Pancreas (tissue), 10 donors: ENCODE measurements around the gene SACM1L. TPM values are rescaled to one million over a fixed set of nuclear protein-coding genes. Genes with fewer than 3 reads are reported as not detected.

Source experiments
- ATAC-seq, 4 donors: fragments of 200-7000 bp; cut with Tn5 transposase; one replicate each; pipeline versions ENCODE4 v1.8.0 to v1.9.1; 2020; ENCODE audit warnings: mild to moderate bottlenecking in 4 of 4, moderate library complexity in 4 of 4
- DNase-seq, 6 donors: peaks; one replicate each; pipeline ENCODE4 v3.0.0-alpha.2; 2020
- FAIRE-seq: peaks from 2 replicates; lab custom pipeline; 2012; peaks lifted over from hg19 to GRCh38; lab: Jason Lieb, UNC
- H3K27ac ChIP-seq, 4 donors: fragments of 200-600 bp; sonication (generic); 1 replicate in 3 of 4; 2 replicates in 1 of 4; pipeline versions ENCODE4 v1.5.0 to v1.8.0; 2020
- H3K27me3 ChIP-seq, 4 donors: fragments of 200-600 bp; one replicate each; pipeline ENCODE4 v1.8.0; 2021
- H3K36me3 ChIP-seq, 3 donors: fragments of 200-600 bp; sonication (generic) in 1 of 3; one replicate each; pipeline versions ENCODE4 v1.5.0 to v1.8.0; 2020 to 2021
- H3K4me1 ChIP-seq, 3 donors: fragments of 200-600 bp; one replicate each; pipeline ENCODE4 v1.8.0; 2021
- H3K4me3 ChIP-seq, 4 donors: fragments of 200-600 bp; sonication (generic) in 2 of 4; one replicate each; pipeline versions ENCODE4 v1.5.0 to v1.8.0; 2020 to 2021
- H3K9me3 ChIP-seq, 4 donors: fragments of 200-600 bp; one replicate each; pipeline ENCODE4 v1.8.0; 2021
- WGBS, 2 donors: extraction: QIAGEN DNeasy Blood & Tissue Kit; methylation state at CpG; one replicate each; pipeline ENCODE4 v1.1.7; 2013; 5-methylcytosine and 5-hydroxymethylcytosine counted together
- intact Hi-C, 3 donors: fragments of 100-400 bp; cut with DNase I; formaldehyde crosslinking; loops; one replicate each; pipeline versions ENCODE4 v1.11.1 to v1.14.2; 2022
- polyA plus RNA-seq, 2 donors: library from polyadenylated mRNA; stranded (reverse); fragments of 200-250 nt; gene quantifications; one replicate each; pipeline ENCODE4 v1.2.3, GENCODE V29; 2013
- total RNA-seq, 6 donors: library from RNA; stranded (reverse); fragmentation: NEBNext Ultra II Directional in 4 of 6; extraction: Animal tissue kit (Norgen Biotek cat#: 25700) in 4 of 6; gene quantifications; one replicate each; pipeline versions ENCODE4 v1.2.1 to v1.2.4, GENCODE V29; 2021 to 2023
- TF ChIP-seq, protein P1 (sequence below), 4 donors: fragments of 200-600 bp; sonication (generic) in 3 of 4; IDR thresholded peaks; one replicate each; pipeline versions ENCODE4 v1.5.0 to v1.8.0; 2021; ENCODE audit warnings: antibody characterized with exemption in 4 of 4
- donor health status: healthy with polysubstance abuse.
- donor health status: DM: no; HTN: no; CAD: no; lungs with moderate emphysema.
- donor health status: DM: no; HTN: no; CAD: no.
- donor health status: control.
- donor health status: control.
- donor health status: Bipolar disorder and iron deficiency.
- donor health status: DM: yes; HTN: yes; CAD: no.
- donor health status: DM: no; HTN: no; CAD: no.
- donor health status: DM: no; HTN: no; CAD: no.
- donor health status: DM: yes; HTN: yes; CAD: no.

The SACM1L gene
- total and polyA plus RNA-seq, 8 donors = 15.4 to 29.8 (median 18.7) TPM

GRCh38 chr3:45758871-45759270 is 69.7 kb downstream of the SACM1L start:
- Histone ChIP-seq H3K27ac (no peak overlapping the region), H3K9me3 (no peaks in the 10 kb centered on the region), H3K36me3 (no peaks in the 10 kb centered on the region), H3K4me3 (no peak overlapping the region), H3K27me3 (no peaks in the 10 kb centered on the region), H3K4me1 (no peaks in the 10 kb centered on the region)
- FAIRE-seq (no peak), ATAC-seq (no peak), DNase-seq (no peak)
- intact Hi-C loops = no loop called here
- WGBS, 2 donors = 60 to 78% methylated on average over 16 of the region's 16 CpGs
- TF ChIP-seq, protein P1, sequence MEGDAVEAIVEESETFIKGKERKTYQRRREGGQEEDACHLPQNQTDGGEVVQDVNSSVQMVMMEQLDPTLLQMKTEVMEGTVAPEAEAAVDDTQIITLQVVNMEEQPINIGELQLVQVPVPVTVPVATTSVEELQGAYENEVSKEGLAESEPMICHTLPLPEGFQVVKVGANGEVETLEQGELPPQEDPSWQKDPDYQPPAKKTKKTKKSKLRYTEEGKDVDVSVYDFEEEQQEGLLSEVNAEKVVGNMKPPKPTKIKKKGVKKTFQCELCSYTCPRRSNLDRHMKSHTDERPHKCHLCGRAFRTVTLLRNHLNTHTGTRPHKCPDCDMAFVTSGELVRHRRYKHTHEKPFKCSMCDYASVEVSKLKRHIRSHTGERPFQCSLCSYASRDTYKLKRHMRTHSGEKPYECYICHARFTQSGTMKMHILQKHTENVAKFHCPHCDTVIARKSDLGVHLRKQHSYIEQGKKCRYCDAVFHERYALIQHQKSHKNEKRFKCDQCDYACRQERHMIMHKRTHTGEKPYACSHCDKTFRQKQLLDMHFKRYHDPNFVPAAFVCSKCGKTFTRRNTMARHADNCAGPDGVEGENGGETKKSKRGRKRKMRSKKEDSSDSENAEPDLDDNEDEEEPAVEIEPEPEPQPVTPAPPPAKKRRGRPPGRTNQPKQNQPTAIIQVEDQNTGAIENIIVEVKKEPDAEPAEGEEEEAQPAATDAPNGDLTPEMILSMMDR (IDR thresholded peaks at IDR 0.05) = no peak

DNA sequence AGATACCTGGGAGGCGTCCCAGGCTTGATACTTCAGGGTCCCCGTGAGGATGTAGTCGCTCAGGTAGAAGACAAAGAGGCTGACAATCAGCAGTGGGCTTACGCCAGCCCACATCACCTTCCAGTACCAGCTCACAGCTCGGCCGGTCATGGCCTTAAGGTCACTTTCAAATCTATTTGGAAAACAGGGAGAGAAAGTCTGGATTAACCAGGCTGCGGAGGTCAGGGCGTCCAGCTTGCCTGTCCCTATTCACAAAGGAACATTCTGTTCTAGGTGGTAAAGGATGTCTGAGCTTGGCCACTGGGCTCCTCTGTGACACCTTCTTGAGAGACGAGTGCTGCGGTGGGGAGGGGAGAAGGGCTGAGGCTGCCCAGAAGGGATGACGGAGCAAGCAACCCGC is 70.7 kb downstream of the SACM1L start:
- no peaks in the 10 kb centered on the region for H3K36me3 ChIP-seq
- H3K4me1 ChIP-seq = no peaks in the 10 kb centered on the region
- TF ChIP-seq, protein P1 (IDR thresholded peaks at IDR 0.05) = no peak
- H3K27ac ChIP-seq = no peak overlapping the region
- FAIRE-seq (no peak), DNase-seq (no peak), ATAC-seq (no peak)
- H3K4me3 ChIP-seq = no peak overlapping the region
- no peaks in the 10 kb centered on the region for H3K9me3 ChIP-seq
- 69 to 88% methylated on average over 12 of the region's 12 CpGs for WGBS, 2 donors
- no peaks in the 10 kb centered on the region for H3K27me3 ChIP-seq
- intact Hi-C loops = loop anchor here in 1 of 3 donors (10.0 kb wide), 2 partner anchors 165 to 325 kb away; no protein-coding TSS in a partner anchor

DNA sequence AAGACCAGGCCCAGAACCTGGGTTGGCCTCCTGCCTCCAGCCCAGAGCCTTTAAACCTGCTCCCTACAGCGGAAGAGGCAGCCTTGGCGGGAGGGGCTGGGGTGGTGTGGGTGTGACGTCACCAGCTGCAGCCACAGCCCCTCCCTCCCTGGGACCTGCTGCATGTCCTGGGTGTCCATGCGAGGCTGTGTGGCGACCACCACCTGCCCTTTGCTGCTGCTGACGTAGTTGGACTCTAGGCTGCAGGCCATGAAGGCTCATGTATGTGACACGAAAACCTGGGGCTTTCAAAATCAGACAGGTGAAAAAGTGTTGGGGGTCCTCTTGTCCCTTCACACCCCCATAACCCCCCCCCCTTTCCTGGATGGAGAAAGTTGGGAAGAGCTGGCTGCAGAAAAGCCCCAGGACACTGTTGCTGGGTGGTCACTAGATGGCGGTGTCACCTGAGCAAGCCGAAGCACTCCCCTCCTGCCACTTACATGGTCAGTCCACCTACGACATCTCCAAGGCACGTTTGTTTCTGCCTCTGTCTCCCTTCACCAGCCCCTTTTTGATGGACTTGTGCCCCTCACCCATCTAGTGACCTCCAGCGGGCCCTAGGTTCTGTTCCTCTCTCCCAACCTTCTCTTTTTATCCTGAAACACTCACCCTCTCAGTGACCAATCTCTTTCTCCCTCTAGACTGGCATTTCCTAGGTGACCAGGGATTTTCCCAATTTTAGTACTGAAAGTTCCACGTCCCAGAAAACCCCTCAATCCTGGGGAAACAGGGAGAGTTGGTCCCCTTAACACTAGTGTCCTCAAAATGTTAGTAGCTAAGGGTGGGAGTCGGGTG is 71.9 kb downstream of the SACM1L start:
- H3K36me3 ChIP-seq = no peaks in the 10 kb centered on the region
- intact Hi-C loops = loop anchor here in 1 of 3 donors (10.0 kb wide), 2 partner anchors 164 to 324 kb away; no protein-coding TSS in a partner anchor
- peak; percentile 85 to 97 (median 94) for ATAC-seq
- no peaks in the 10 kb centered on the region for H3K27me3 ChIP-seq
- H3K4me1 ChIP-seq = no peaks in the 10 kb centered on the region
- peak in 4 of 6 donors; percentile 41 to 66 (median 46) for DNase-seq
- H3K27ac ChIP-seq = no peak overlapping the region
- H3K4me3 ChIP-seq = no peak overlapping the region
- no peak for FAIRE-seq
- 32 to 33% methylated on average over 13 to 14 of the region's 14 CpGs for WGBS, 2 donors
- TF ChIP-seq, protein P1 (IDR thresholded peaks at IDR 0.05) = peak; percentile 53 to 67 (median 64)
- no peaks in the 10 kb centered on the region for H3K9me3 ChIP-seq

DNA sequence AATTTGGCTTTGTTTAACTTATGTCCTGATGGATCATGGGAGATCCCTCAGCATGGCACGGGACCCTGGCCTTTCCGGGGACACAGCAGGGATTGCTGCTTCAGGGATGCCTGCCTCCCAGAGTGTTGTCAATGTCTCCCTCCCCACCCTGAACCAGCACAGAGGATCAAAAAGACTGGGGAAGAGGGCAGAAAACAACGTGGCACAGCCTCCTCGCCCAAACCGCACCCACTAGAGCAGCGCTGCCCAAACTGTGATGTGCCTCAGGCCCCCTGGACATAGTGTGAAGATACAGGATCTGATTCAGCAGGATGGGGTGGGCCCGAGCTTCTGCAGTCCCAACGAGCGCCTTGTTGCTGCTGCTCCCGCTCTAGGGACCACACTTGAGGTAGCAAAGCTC is 72.6 kb downstream of the SACM1L start:
- TF ChIP-seq, protein P1 (IDR thresholded peaks at IDR 0.05) = no peak
- H3K4me1 ChIP-seq = no peaks in the 10 kb centered on the region
- DNase-seq (no peak), ATAC-seq (no peak), FAIRE-seq (no peak)
- no peaks in the 10 kb centered on the region for H3K9me3 ChIP-seq
- no peaks in the 10 kb centered on the region for H3K27me3 ChIP-seq
- 75 to 83% methylated on average over 10 of the region's 10 CpGs for WGBS, 2 donors
- no peaks in the 10 kb centered on the region for H3K36me3 ChIP-seq
- no peak overlapping the region for H3K4me3 ChIP-seq
- intact Hi-C loops = loop anchor here in 1 of 3 donors (10.0 kb wide), 2 partner anchors 163 to 323 kb away; no protein-coding TSS in a partner anchor
- no peak overlapping the region for H3K27ac ChIP-seq
